Mucosa of descending colon (tissue), 3 donors: ENCODE results near the gene DNMT3A. TPM values are rescaled to one million over a fixed set of nuclear protein-coding genes. Genes with fewer than 3 reads are reported as not detected.

Experiments
- ATAC-seq: fragments of 200-7000 bp; cut with Tn5 transposase; one replicate; pipeline ENCODE4 v1.9.1; 2020; ENCODE audit warnings: mild to moderate bottlenecking, moderate library complexity
- DNase-seq, 3 donors: peaks; one replicate each; pipeline ENCODE4 v3.0.0-alpha.2; 2020
- H3K36me3 ChIP-seq: fragments of 200-600 bp; one replicate; pipeline ENCODE4 v1.8.0; 2021; ENCODE audit warnings: low read depth, mild to moderate bottlenecking
- H3K4me1 ChIP-seq: fragments of 200-600 bp; one replicate; pipeline ENCODE4 v1.8.0; 2021; ENCODE audit warnings: low read depth, mild to moderate bottlenecking
- H3K4me3 ChIP-seq: fragments of 200-600 bp; one replicate; pipeline ENCODE4 v1.8.0; 2021; ENCODE audit warnings: mild to moderate bottlenecking
- H3K9me3 ChIP-seq: fragments of 200-600 bp; one replicate; pipeline ENCODE4 v1.8.0; 2021; ENCODE audit warnings: mild to moderate bottlenecking
- CTCF ChIP-seq: fragments of 200-600 bp; IDR thresholded peaks from one replicate; pipeline ENCODE4 v1.8.0; 2022; ENCODE audit warnings: antibody characterized with exemption, mild to moderate bottlenecking
- intact Hi-C, 2 donors: fragments of 100-400 bp; cut with DNase I in 1 of 2; cut with micrococcal nuclease in 1 of 2; formaldehyde crosslinking; loops; one replicate each; pipeline versions ENCODE4 v1.11.0 to v1.11.1; 2022; cut with DNase I, micrococcal nuclease
- total RNA-seq, 3 donors: library from RNA; stranded (reverse); fragmentation: NEBNext Ultra II Directional in 2 of 3; extraction: Animal tissue kit (Norgen Biotek cat#: 25700) in 2 of 3; gene quantifications; one replicate each; pipeline versions ENCODE4 v1.2.1 to v1.2.4, GENCODE V29; 2021 to 2023
- donor health status: DM: no; HTN: no; CAD: no; lungs with moderate emphysema.
- donor health status: DM: no; HTN: no; CAD: no.
- donor health status: DM: no; HTN: yes; CAD: no.

DNMT3A gene
- total RNA-seq, 3 donors from 2014 or later: 31.2 to 50.8 (median 33.0) TPM

GRCh38 chr2:25354116-25354515 is 12.4 kb upstream of the DNMT3A start:
- no peaks in the 10 kb centered on the region for H3K4me1 ChIP-seq
- H3K36me3 ChIP-seq: no peaks in the 10 kb centered on the region
- no peaks in the 10 kb centered on the region for H3K9me3 ChIP-seq
- no peak for TF ChIP-seq CTCF
- ATAC-seq (no peak), DNase-seq (no peak)
- intact Hi-C loops: no loop called here
- H3K4me3 ChIP-seq: no peak overlapping the region

- TF ChIP-seq CTCF: no peak
- intact Hi-C loops: no loop called here
- DNase-seq: peak in 1 of 3 donors; percentile 40
- Histone ChIP-seq H3K9me3 (no peaks in the 10 kb centered on the region), H3K4me3 (no peak overlapping the region), H3K4me1 (no peaks in the 10 kb centered on the region), H3K36me3 (no peaks in the 10 kb centered on the region)
- ATAC-seq: peak; percentile 16
These were observed 7.7 kb upstream of the DNMT3A start for GRCh38 chr2:25349397-25349796.

DNA sequence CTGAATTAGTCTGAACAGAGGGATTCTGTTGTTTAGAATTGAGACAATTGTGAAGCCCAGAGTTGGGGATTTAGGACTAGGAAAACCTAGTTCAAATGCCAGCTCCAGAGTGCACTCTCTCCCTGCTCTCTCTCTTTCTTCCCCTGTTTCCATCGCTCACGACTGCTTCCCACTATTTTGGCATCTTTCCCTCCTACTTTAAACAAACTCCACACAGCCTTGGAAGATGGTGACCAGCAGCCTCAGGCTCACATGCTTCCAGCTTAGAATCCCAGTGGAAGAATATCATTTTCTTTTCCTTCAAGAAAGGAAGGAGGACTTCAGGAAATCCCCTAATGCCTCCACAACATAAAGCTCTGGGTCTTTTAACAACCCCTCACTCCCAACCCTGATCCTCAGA is 6.1 kb upstream of the DNMT3A start:
- TF ChIP-seq CTCF: no peak
- intact Hi-C loops: no loop called here
- no peaks in the 10 kb centered on the region for H3K4me1 ChIP-seq
- DNase-seq (no peak), ATAC-seq (no peak)
- no peaks in the 10 kb centered on the region for H3K36me3 ChIP-seq
- no peaks in the 10 kb centered on the region for H3K9me3 ChIP-seq
- no peak overlapping the region for H3K4me3 ChIP-seq

- H3K9me3 ChIP-seq: no peaks in the 10 kb centered on the region
- H3K4me3 ChIP-seq: no peak overlapping the region
- no peak for DNase-seq
- no peaks in the 10 kb centered on the region for H3K4me1 ChIP-seq
- intact Hi-C loops: no loop called here
- peak; percentile 31 for ATAC-seq
- TF ChIP-seq CTCF: no peak
- no peaks in the 10 kb centered on the region for H3K36me3 ChIP-seq
These were observed 5.6 kb upstream of the DNMT3A start for GRCh38 chr2:25347205-25347815.

GRCh38 chr2:25343187-25343825 is 1.6 kb upstream of the DNMT3A start:
- TF ChIP-seq CTCF: no peak
- DNase-seq: peak in 1 of 3 donors; percentile 47
- no peaks in the 10 kb centered on the region for H3K9me3 ChIP-seq
- no peak overlapping the region for H3K4me3 ChIP-seq
- no peak for ATAC-seq
- H3K36me3 ChIP-seq: no peaks in the 10 kb centered on the region
- intact Hi-C loops: no loop called here
- peaks cover 10% of the 10 kb centered on the region for H3K4me1 ChIP-seq
